ENCODE results near the gene PRPSAP2. TPM values are rescaled to one million over a fixed set of nuclear protein-coding genes. Genes with fewer than 3 reads are reported as not detected.

The PRPSAP2 gene
- total RNA-seq, 2 donors from 2014 or later = 34.8 to 35.9 TPM

DNA sequence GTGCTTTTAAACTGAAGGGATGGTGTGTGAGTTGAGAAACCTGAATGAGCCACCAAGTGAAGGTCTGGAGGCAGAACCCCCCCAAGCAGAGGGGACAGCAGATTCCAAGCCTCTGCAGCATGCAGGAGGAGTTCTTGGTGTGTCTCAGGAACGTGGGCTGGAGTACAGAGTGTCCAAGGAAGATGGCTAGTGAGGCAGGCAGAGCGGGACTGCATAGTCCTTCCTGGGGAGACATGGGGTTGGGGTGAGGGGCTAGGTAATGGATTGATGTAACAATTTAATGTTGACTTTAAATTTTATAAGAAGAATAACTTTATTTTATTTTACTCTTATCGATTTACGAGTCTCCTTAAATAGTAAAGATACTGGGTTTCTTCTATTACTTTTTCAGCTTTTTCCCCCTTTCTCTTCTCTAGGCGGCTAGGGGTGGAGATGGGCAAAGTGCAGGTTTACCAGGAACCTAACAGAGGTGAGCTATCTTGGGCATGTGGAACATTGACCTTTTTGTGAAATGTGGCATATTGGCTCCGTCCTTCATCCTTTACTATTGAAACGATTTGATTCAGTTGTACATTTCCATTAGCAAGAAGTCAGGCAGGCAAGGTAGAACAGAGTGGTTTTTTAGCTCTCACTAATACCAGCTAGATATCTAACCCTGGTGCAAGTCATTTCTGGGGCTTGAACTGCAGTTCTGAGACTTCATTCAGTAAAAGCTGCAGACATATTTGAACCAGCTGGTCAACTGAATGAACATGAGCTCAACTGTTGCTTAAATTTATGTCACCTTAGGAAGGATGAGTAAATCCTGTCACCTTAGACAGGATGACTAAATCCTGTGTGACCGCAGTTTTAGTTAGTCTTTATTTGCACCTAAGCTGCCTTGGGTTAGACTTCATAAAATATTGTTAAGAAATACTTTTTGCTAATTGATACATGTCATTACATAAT is 9.2 kb downstream of the PRPSAP2 start:
- H3K4me1 ChIP-seq = no peaks in the 10 kb centered on the region
- peaks cover 4% of the 10 kb centered on the region for H3K36me3 ChIP-seq
- H3K27me3 ChIP-seq = no peaks in the 10 kb centered on the region
- H3K4me3 ChIP-seq = no peak overlapping the region
- no peaks in the 10 kb centered on the region for H3K9me3 ChIP-seq
- peak overlapping the region; percentile 38 for H3K27ac ChIP-seq
- TF ChIP-seq, protein P1, sequence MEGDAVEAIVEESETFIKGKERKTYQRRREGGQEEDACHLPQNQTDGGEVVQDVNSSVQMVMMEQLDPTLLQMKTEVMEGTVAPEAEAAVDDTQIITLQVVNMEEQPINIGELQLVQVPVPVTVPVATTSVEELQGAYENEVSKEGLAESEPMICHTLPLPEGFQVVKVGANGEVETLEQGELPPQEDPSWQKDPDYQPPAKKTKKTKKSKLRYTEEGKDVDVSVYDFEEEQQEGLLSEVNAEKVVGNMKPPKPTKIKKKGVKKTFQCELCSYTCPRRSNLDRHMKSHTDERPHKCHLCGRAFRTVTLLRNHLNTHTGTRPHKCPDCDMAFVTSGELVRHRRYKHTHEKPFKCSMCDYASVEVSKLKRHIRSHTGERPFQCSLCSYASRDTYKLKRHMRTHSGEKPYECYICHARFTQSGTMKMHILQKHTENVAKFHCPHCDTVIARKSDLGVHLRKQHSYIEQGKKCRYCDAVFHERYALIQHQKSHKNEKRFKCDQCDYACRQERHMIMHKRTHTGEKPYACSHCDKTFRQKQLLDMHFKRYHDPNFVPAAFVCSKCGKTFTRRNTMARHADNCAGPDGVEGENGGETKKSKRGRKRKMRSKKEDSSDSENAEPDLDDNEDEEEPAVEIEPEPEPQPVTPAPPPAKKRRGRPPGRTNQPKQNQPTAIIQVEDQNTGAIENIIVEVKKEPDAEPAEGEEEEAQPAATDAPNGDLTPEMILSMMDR (IDR thresholded peaks at IDR 0.05) = no peak
- intact Hi-C loops (cut with DNase I) = no loop called here
- H3K9ac ChIP-seq (ENCODE audit: low read depth in 2 of 2, low read length in 2 of 2) = no peak overlapping the region
- DNase-seq = peak; percentile 50

DNA sequence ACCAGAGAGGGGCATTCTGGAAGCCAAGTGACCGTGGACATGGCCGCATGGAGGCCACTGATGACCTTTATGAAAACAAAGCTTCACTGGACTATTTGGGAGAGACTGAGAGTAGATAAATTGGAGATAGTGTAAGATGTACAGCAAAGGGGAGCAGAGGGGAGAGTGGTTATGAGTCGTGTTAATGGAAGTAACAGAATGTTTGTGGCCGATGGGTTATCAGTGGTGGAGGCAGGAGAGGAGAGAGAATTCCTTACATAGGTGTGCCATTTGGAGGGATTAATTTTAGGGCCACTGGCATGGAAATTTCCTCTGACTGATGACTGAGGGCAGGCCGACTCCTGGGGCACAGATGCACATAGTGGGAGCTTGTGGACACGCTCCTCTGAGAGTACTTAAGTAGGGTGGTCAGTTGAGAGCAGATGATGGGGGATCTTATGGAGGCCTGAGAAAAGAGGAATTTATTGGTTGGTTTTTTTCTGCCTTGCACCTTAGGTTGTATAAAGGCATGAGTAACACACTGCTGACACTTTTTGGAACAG is 19.2 kb downstream of the PRPSAP2 start:
- no peaks in the 10 kb centered on the region for H3K36me3 ChIP-seq

DNA sequence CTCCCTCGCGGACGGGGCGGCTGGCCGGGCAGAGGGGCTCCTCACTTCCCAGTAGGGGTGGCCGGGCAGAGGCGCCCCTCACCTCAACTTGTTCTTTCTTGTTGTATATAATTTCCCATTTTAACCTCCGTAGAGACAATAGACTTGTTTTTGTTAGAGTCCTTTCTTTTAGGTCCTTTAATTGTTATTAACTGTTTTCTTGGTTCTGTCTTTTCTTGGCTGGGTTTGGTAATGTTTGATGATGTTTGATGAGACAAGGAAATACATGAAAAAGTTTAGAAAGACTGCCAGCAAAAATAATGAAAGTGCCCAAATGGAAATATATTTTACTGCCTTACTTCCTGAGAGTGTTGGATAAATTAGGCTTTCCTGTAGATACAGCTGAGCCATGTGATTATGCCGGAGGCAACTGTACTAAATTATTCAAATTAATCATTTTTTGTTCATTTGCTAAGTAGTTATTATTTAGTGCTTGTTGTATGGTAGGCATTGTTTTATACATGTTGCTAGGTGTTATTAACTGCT is 30.9 kb downstream of the PRPSAP2 start:
- intact Hi-C loops (cut with DNase I) = no loop called here
- no peak overlapping the region for H3K4me3 ChIP-seq
- no peaks in the 10 kb centered on the region for H3K27me3 ChIP-seq
- no peak overlapping the region for H3K9ac ChIP-seq (ENCODE audit: low read depth in 2 of 2, low read length in 2 of 2)
- no peaks in the 10 kb centered on the region for H3K9me3 ChIP-seq
- H3K36me3 ChIP-seq = peaks cover 6% of the 10 kb centered on the region
- no peak overlapping the region for H3K27ac ChIP-seq
- TF ChIP-seq, protein P1 (IDR thresholded peaks at IDR 0.05) = no peak
- H3K4me1 ChIP-seq = no peaks in the 10 kb centered on the region
- DNase-seq = no peak

More for the DNA sequence above, 19.2 kb downstream of the PRPSAP2 start:
- TF ChIP-seq, protein P1 (IDR thresholded peaks at IDR 0.05) = no peak
- Histone ChIP-seq H3K9ac (ENCODE audit: low read depth in 2 of 2, low read length in 2 of 2) (no peak overlapping the region), H3K27me3 (no peaks in the 10 kb centered on the region), H3K27ac (no peak overlapping the region), H3K9me3 (no peaks in the 10 kb centered on the region), H3K4me3 (no peak overlapping the region), H3K4me1 (no peaks in the 10 kb centered on the region)
- DNase-seq = no peak
- intact Hi-C loops (cut with DNase I) = no loop called here

DNA sequence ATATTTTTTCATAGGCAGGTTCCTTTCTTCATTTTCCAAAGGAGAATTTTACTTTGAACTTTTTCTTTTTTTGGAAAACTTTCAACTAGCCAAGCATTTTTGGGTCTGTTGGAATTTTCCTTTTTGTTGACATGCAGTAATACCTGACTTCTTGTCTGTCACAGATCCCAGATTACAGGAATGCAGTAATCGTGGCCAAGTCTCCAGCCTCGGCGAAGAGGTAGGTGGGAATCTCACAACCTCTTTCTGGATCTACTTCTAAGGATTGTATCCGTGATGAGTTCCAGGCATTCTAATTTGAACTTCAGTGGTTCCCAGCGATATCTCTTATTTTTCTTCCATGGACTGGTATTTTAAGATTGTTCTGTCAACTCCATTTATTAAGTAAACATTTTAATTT is 31.7 kb downstream of the PRPSAP2 start:
- Histone ChIP-seq H3K9me3 (no peaks in the 10 kb centered on the region), H3K4me3 (no peak overlapping the region), H3K36me3 (peaks cover 6% of the 10 kb centered on the region), H3K4me1 (no peaks in the 10 kb centered on the region), H3K27ac (no peak overlapping the region), H3K9ac (ENCODE audit: low read depth in 2 of 2, low read length in 2 of 2) (no peak overlapping the region), H3K27me3 (no peaks in the 10 kb centered on the region)
- intact Hi-C loops (cut with DNase I) = no loop called here
- TF ChIP-seq, protein P1 (IDR thresholded peaks at IDR 0.05) = no peak
- DNase-seq = no peak

DNA sequence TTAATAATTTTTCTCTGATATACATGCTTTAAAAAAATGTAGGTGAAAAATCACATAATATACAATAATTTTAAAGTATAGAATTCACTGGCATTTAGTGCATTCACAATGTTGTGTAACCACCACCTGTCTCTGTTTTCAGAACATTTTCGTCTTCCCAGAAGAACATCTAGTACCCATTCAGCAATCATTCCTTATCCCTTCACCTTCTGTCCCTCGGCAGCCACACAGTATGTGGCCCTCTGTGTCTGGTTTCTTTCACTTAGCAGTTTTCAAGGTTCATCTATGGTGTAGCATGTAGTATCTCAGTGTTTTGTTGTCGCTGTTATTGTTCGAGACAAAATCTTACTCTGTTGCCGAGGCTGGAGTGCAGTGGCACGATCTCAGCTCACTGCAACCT is 33.6 kb downstream of the PRPSAP2 start:
- no peak for DNase-seq
- intact Hi-C loops (cut with DNase I) = no loop called here
- no peak overlapping the region for H3K9ac ChIP-seq (ENCODE audit: low read depth in 2 of 2, low read length in 2 of 2)
- no peaks in the 10 kb centered on the region for H3K27me3 ChIP-seq
- TF ChIP-seq, protein P1 (IDR thresholded peaks at IDR 0.05) = no peak
- no peaks in the 10 kb centered on the region for H3K4me1 ChIP-seq
- H3K4me3 ChIP-seq = no peak overlapping the region
- no peak overlapping the region for H3K27ac ChIP-seq
- H3K36me3 ChIP-seq = peaks cover 6% of the 10 kb centered on the region
- H3K9me3 ChIP-seq = no peaks in the 10 kb centered on the region

Measured in colonic mucosa (tissue), 4 donors.